ENCODE results near the gene S100A6.
"Not testable (repeated sequence)": the region's sequence is repeated elsewhere in the genome, so short reads cannot be mapped to it uniquely, and the experiment has no call there.

DNA sequence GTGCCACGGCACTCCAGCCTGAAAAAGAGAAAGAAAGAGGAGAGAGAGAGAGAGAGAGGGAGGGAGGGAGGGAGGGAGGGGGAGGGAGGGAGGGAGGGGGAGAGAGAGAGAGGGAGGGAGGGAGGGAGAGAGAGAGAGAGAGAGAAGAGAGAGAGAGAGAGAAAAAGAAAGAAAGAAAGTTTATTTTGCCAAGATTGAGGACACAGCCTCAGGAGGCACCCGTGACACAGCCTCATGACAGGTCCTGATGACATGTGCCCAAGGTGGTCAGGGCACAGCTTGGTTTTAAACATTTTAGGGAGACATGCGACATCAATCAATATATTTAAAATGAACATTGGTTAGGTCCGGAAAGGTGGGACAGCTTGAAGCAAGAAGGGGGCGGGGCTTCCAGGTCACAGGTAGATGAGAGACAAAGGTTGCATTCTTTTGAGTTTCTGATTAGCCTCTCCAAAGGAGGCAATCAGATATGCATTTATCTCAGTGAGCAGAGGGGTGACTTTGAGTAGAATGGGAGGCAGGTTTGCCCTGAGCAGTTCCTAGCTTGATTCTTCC, 15.6 kb downstream of the S100A6 start:
- not testable (repeated sequence) for TF ChIP-seq EZH2 (IDR thresholded peaks at IDR 0.05; ENCODE audit: borderline replicate concordance, low read depth, low read length, severe bottlenecking); POLR2A (IDR thresholded peaks at IDR 0.05; ENCODE audit: low read depth, low read length)
- TF ChIP-seq, protein P1, sequence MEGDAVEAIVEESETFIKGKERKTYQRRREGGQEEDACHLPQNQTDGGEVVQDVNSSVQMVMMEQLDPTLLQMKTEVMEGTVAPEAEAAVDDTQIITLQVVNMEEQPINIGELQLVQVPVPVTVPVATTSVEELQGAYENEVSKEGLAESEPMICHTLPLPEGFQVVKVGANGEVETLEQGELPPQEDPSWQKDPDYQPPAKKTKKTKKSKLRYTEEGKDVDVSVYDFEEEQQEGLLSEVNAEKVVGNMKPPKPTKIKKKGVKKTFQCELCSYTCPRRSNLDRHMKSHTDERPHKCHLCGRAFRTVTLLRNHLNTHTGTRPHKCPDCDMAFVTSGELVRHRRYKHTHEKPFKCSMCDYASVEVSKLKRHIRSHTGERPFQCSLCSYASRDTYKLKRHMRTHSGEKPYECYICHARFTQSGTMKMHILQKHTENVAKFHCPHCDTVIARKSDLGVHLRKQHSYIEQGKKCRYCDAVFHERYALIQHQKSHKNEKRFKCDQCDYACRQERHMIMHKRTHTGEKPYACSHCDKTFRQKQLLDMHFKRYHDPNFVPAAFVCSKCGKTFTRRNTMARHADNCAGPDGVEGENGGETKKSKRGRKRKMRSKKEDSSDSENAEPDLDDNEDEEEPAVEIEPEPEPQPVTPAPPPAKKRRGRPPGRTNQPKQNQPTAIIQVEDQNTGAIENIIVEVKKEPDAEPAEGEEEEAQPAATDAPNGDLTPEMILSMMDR (IDR thresholded peaks at IDR 0.05; ENCODE audit: extremely low read depth in 1 of 2, insufficient read depth in 1 of 2, low read depth in 1 of 2, low read length in 2 of 2), result not testable (repeated sequence)
